Measurements from ENCODE around the gene RTBDN. TPM values are rescaled to one million over a fixed set of nuclear protein-coding genes. Genes with fewer than 3 reads are reported as not detected.

RTBDN gene
- polyA plus RNA-seq = under 1 TPM in 2 of 3 donors, not detected in 1; 0.10 to 0.46 TPM

GRCh38 chr19:12834566-12834943 lies at the start of gene RTBDN:
TSS of gene RTBDN (minus strand) at chr19:12834579. CDS start at chr19:12829979, 4,600 bp downstream.
- 8 to 9% (median 8%) methylated on average over 20 of the region's 20 CpGs for WGBS, 3 donors

GRCh38 chr19:12882589-12882988 lies 48.2 kb upstream of the RTBDN start:
- WGBS, 3 donors = 73 to 85% (median 75%) methylated on average over 3 of the region's 3 CpGs
- no peak overlapping the region for H3K27ac ChIP-seq (ENCODE audit: low read depth, low read length)

More at GRCh38 chr19:12834566-12834943, at the start of gene RTBDN:
- no peak within 1 kb of the TSS for H3K27ac ChIP-seq (ENCODE audit: low read depth, low read length)

- 0% methylated on average over 34 to 38 of the region's 38 CpGs for WGBS, 3 donors
- H3K27ac ChIP-seq (ENCODE audit: low read depth, low read length) = no peak within 1 kb of the TSS
Measured at GRCh38 chr19:12881172-12881808, 46.9 kb upstream of the RTBDN start, which contains the start of gene DNASE2. TSS of gene DNASE2 (minus strand) at chr19:12881449. CDS start at chr19:12881375, 74 bp downstream.

GRCh38 chr19:12880551-12881171 lies 46.3 kb upstream of the RTBDN start:
- 7 to 20% (median 18%) methylated on average over 29 of the region's 29 CpGs for WGBS, 3 donors
- no peak overlapping the region for H3K27ac ChIP-seq (ENCODE audit: low read depth, low read length)

- 92 to 98% (median 95%) methylated on average over 6 of the region's 6 CpGs for WGBS, 3 donors
Measured at GRCh38 chr19:12875086-12875485, 40.7 kb upstream of the RTBDN start.

GRCh38 chr19:12873891-12874745 lies 39.7 kb upstream of the RTBDN start:
- H3K27ac ChIP-seq (ENCODE audit: low read depth, low read length) = no peak overlapping the region
- WGBS, 3 donors = 83 to 91% (median 90%) methylated on average over 68 to 86 of the region's 86 CpGs

More at GRCh38 chr19:12875086-12875485, 40.7 kb upstream of the RTBDN start:
- H3K27ac ChIP-seq (ENCODE audit: low read depth, low read length) = no peak overlapping the region

GRCh38 chr19:12872941-12873890 lies 38.8 kb upstream of the RTBDN start:
- no peak overlapping the region for H3K27ac ChIP-seq (ENCODE audit: low read depth, low read length)
- 51 to 68% (median 56%) methylated on average over 59 to 70 of the region's 70 CpGs for WGBS, 3 donors

- H3K27ac ChIP-seq (ENCODE audit: low read depth, low read length) = no peak overlapping the region
- WGBS, 3 donors = 85 to 91% (median 87%) methylated on average over 5 of the region's 5 CpGs
Measured at GRCh38 chr19:12872255-12872654, 37.9 kb upstream of the RTBDN start.

GRCh38 chr19:12871681-12872080 lies 37.3 kb upstream of the RTBDN start:
- 68 to 85% (median 73%) methylated on average over 3 of the region's 3 CpGs for WGBS, 3 donors

GRCh38 chr19:12868540-12869112 lies 34.2 kb upstream of the RTBDN start:
- 94 to 95% (median 94%) methylated on average over 10 of the region's 10 CpGs for WGBS, 3 donors
- no peak overlapping the region for H3K27ac ChIP-seq (ENCODE audit: low read depth, low read length)

More at GRCh38 chr19:12871681-12872080, 37.3 kb upstream of the RTBDN start:
- H3K27ac ChIP-seq (ENCODE audit: low read depth, low read length) = no peak overlapping the region

GRCh38 chr19:12867120-12868099 lies 33.0 kb upstream of the RTBDN start:
- no peak overlapping the region for H3K27ac ChIP-seq (ENCODE audit: low read depth, low read length)
- 6 to 10% (median 8%) methylated on average over 45 to 51 of the region's 51 CpGs for WGBS, 3 donors

GRCh38 chr19:12866416-12867119 lies 32.2 kb upstream of the RTBDN start:
- H3K27ac ChIP-seq (ENCODE audit: low read depth, low read length) = no peak overlapping the region
- 80 to 88% (median 86%) methylated on average over 29 of the region's 29 CpGs for WGBS, 3 donors

- H3K27ac ChIP-seq (ENCODE audit: low read depth, low read length) = no peak overlapping the region
- WGBS, 3 donors = 82 to 89% (median 87%) methylated on average over 19 of the region's 19 CpGs
Measured at GRCh38 chr19:12865746-12866415, 31.5 kb upstream of the RTBDN start.

- WGBS, 3 donors = 83 to 89% (median 87%) methylated on average over 34 of the region's 34 CpGs
- no peak overlapping the region for H3K27ac ChIP-seq (ENCODE audit: low read depth, low read length)
Measured at GRCh38 chr19:12864721-12865715, 30.6 kb upstream of the RTBDN start.
